Activated CD8-positive, alpha-beta memory T cell treated with anti-CD3 and anti-CD28 coated beads, Interleukin-2, amount 50 U/mL, for 4 hours (primary cell): ENCODE results near the gene ACVR2A.
A peak's percentile ranks its signal among the peaks of the same experiment; 100 is the strongest.

ENCODE experiments used
- DNase-seq: peaks from one replicate; pipeline ENCODE4 v3.0.0-alpha.2; 2020

ACVR2A gene

DNA sequence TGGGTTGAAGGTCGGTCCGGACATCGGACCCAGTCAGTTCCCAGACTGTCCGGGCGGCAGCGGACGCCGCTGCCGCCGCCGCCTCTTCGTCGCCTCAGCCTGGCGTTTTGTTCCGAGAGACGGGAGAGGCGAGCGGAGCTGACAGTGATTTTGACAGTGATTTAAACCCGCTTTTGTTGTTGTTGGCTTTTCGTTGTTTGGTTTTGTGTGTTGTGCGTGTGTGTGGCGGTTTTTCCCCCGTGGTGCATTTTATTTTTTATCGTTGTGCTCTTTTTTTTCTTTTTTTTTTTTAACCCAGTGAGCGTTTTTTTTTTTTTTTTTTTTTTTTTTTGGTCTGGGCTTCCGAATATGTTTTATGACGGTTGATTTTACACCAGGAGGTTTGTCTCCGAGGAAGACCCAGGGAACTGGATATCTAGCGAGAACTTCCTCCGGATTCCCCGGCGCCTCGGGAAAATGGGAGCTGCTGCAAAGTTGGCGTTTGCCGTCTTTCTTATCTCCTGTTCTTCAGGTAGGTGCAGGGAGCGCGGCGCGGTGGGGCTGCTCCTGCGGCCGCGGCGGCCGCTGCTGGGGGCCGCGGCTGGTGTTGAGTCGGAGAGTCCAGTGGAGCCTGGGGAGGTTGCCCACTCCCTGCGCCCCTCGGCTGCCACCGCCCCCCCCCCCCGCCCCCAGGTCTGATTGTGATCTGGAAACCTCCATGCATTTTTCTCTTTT is at the start of gene ACVR2A:
Gene ACVR2A (plus strand): TSS at position 333 of the 714 bp plus-strand sequence. CDS start 124 bp downstream, at position 457.
- peak; percentile 19 for DNase-seq

- no peak for DNase-seq
These were observed 44.5 kb upstream of the ACVR2A start for GRCh38 chr2:147800316-147800715.

- no peak for DNase-seq
These were observed 38.0 kb upstream of the ACVR2A start for GRCh38 chr2:147806846-147807245.

DNA sequence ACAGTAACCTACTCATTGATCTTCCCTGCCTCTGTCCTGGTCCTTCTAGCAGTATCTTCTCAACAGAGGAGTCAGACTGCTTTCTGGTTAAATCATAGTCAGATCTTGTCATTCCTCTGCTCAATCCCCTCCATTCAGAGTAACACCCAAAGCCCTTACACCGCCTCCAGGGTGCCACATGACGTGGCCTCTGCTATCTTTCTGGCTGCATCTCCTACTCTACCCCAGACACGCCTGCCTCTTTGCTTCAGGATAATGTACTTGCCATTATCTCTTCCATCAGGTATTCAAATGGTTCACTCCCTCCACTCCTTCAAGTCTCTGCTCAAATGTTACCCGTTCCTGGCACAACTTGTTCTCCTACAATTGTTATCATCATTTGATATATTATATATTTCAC is 36.3 kb upstream of the ACVR2A start:
- no peak for DNase-seq

GRCh38 chr2:147810883-147811765 is 33.7 kb upstream of the ACVR2A start:
- DNase-seq, result no peak

- DNase-seq, result no peak
These were observed 26.1 kb upstream of the ACVR2A start for GRCh38 chr2:147818741-147819140.

DNA sequence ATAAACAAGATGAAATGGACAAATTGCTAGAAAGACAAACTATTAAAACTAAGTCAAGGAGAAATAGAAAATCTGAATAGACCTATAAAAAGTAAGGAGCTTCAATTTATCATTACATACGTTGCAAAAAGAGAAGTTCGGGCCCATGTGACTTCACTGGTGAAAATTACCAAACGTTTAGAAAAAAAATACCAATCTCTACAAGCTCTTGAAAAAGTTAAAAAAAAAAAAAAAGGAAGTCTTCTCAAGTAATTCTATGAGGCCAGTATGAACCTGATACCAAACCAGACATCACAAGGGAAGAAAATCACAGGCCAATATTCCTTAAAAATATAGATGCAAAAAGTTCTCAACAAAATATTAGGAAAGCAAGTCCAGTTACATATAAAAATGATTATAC is 20.2 kb upstream of the ACVR2A start:
- no peak for DNase-seq

DNA sequence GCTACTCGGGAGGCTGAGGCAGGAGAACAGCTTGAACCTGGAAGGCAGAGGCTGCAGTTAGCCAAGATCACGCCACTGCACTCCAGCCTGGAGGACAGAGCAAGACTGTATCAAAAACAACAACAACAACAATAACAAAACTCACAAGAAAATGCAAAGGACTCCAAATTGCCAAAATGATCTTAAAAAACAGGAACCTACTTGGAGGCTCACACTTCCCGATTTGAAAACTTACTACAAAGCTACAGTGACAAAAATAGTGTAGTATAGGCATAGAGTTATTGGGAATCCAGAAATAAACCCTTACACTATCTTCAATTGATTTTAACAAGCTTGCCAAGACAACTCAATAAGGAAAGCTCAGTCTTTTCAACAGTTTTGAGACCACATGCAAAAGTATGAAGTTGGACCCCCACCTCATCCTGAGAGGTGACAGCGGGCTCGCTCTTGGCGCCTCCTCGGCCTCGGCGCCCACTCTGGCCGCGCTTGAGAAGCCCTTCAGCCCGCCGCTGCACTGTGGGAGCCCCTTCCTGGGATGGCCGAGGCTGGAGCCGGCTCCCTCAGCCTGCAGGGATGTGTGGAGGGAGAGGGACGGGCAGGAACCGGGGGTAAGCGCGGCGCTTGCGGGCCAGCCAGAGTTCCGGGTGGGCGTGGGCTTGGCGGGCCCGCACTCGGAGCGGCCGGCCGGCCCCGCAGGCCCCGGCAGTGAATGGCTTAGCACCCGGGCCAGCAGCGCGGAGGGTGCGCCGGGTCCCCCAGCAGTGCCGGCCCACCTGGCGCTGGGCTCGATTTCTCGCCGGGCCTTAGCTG is 18.3 kb upstream of the ACVR2A start:
- no peak for DNase-seq

GRCh38 chr2:147827088-147827375 is 17.8 kb upstream of the ACVR2A start:
- DNase-seq, result no peak

- no peak for DNase-seq
These were observed 15.7 kb upstream of the ACVR2A start for GRCh38 chr2:147829106-147829505.

- no peak for DNase-seq
These were observed 8.7 kb upstream of the ACVR2A start for GRCh38 chr2:147836099-147836498.

GRCh38 chr2:147843391-147843863 is 1.4 kb upstream of the ACVR2A start:
- DNase-seq, result no peak

- peak; percentile 84 for DNase-seq
These were observed 749 bp upstream of the ACVR2A start for GRCh38 chr2:147843864-147844696.

- DNase-seq, result peak; percentile 23
These were observed 662 bp downstream of the ACVR2A start for GRCh38 chr2:147845411-147845971.

- DNase-seq, result no peak
These were observed 1.7 kb downstream of the ACVR2A start for GRCh38 chr2:147846412-147847081.

DNA sequence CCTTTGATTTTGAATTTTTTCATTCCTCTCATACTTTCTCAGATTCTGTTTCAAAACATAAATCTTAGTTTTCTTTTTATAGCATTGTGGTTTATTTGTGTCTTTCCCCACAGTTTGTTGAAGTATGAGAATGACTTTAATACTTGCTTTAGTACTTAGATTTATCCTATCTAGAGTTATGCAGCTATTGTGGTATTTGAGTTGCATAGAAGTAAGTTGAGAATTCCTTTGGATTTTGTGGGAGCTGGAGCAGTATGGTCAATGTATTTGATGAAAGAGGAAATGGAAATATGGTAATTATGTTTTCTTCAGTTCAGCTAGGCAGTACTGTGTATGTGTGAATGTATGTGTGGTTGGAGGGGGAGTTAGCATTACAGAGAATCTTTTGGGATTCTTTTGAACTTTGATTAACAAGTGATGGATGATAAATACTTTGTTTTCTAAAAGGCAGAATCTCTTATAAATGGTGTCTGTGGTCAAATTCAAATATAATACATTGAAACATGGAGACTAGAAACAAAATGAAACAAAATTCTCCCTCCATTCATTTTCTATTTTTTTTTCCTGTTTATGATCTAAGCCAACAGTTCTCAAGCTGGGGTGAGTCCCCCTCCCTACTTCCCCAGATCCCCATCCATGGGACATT is 3.0 kb downstream of the ACVR2A start:
- no peak for DNase-seq

DNA sequence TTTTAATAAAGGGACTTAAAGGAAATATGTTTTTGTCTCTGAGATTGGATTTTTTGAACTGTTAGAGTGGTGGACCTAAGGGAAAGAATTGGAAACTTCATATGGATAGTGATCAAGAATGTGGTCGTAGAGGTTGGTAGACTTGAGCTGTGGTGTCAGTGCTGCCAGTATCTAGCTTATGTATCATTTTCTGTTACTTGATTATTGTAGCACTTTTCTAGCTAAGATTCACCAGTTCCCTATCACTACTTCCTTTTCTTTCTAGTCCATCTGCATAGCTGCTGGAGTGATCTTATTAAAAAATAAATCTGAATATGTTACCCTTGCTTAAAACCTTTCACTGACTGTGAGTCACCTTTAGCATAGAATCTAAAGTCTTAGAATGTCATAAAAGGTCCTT is 6.0 kb downstream of the ACVR2A start:
- no peak for DNase-seq

GRCh38 chr2:147851244-147851930 is 6.6 kb downstream of the ACVR2A start:
- DNase-seq, result no peak

DNA sequence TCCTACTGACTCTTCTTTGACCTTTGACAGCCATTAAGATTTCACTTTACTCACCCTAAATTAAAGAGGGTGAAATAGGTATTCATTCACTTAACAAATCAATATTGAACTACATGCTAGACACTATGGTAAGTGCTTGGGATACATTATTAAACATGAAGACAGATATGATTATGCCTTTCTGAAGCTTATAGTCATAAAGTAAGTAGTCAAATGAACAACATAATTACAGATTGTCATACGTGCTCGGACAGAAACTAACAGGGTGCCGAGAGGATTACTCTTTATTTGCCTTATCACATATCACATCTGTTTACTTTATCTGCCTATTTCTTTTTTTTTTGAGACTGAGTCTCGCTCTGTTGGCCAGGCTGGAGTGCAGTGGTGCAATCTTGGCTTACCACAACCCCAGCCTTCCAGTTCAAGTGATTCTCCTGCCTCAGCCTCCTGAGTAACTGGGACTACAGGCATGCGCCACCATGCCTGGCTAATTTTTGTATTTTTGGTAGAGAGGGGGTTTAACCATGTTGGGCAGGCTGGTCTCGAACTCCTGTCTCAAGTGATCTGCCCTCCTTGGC is 9.8 kb downstream of the ACVR2A start:
- DNase-seq, result no peak

- DNase-seq, result no peak
These were observed 10.5 kb downstream of the ACVR2A start for GRCh38 chr2:147855316-147855715.
